Measurements from ENCODE around the gene EPB41L1. TPM values are rescaled to one million over a fixed set of nuclear protein-coding genes. Genes with fewer than 3 reads are reported as not detected.

The EPB41L1 gene
- total and polyA plus RNA-seq, 4 experiments from 2014 or later: 0.17 to 0.30 TPM; not detected in 2

GRCh38 chr20:36149012-36149411 is 5.5 kb upstream of the EPB41L1 start:
- DNase-seq: no peak
- H3K27ac ChIP-seq (ENCODE audit: low read depth, low read length): no peak overlapping the region
- intact Hi-C loops (cut with micrococcal nuclease): no loop called here

GRCh38 chr20:36149469-36149868 is 5.1 kb upstream of the EPB41L1 start:
- H3K9me3 ChIP-seq (ENCODE audit: control insufficient read depth in 1 of 2, low read length in 2 of 2): no peaks in the 10 kb centered on the region
- H3K36me3 ChIP-seq (ENCODE audit: insufficient read depth, low read length): no peaks in the 10 kb centered on the region
- peaks cover 0 to 2% (median 0%) of the 10 kb centered on the region in 8 donors for H3K9me3 Mint-ChIP-seq
- peaks cover 10 to 38% of the 10 kb centered on the region in 2 donors for H3K27me3 Mint-ChIP-seq
- H3K27ac ChIP-seq (ENCODE audit: low read depth, low read length): no peak overlapping the region
- intact Hi-C loops (cut with micrococcal nuclease): no loop called here
- no peak overlapping the region for H3K4me3 Mint-ChIP-seq
- no peaks in the 10 kb centered on the region for H3K27me3 ChIP-seq (ENCODE audit: insufficient read depth, low read length)
- POLR2A ChIA-PET (ENCODE audit: partially characterized antibody): interaction anchor here (0.6 kb wide), 1 partner anchor 53 kb away, joined by 3 read pairs; no protein-coding TSS in a partner anchor
- no peak for DNase-seq
- H3K36me3 Mint-ChIP-seq: no peaks in the 10 kb centered on the region
- CTCF ChIA-PET (ENCODE audit: partially characterized antibody): interaction anchor here (1.1 kb wide), 1 partner anchor 156 kb away, joined by 4 read pairs; no protein-coding TSS in a partner anchor
- H3K4me1 Mint-ChIP-seq: no peaks in the 10 kb centered on the region
- H3K4me3 ChIP-seq (ENCODE audit: low read length in 2 of 2): no peak overlapping the region
- no peaks in the 10 kb centered on the region for H3K4me1 ChIP-seq (ENCODE audit: insufficient read depth, low read length)
- H3K27ac Mint-ChIP-seq: no peak overlapping the region

More at GRCh38 chr20:36149012-36149411, 5.5 kb upstream of the EPB41L1 start:
- H3K36me3 Mint-ChIP-seq: no peaks in the 10 kb centered on the region
- POLR2A ChIA-PET (ENCODE audit: partially characterized antibody): interaction anchor here (0.6 kb wide), 1 partner anchor 53 kb away, joined by 3 read pairs; no protein-coding TSS in a partner anchor
- no peaks in the 10 kb centered on the region for H3K4me1 ChIP-seq (ENCODE audit: insufficient read depth, low read length)
- CTCF ChIA-PET (ENCODE audit: partially characterized antibody): interaction anchor here (0.6 kb wide), 1 partner anchor 1979 kb away, joined by 3 read pairs; no protein-coding TSS in a partner anchor
- no peaks in the 10 kb centered on the region for H3K36me3 ChIP-seq (ENCODE audit: insufficient read depth, low read length)
- no peak overlapping the region for H3K27ac Mint-ChIP-seq
- H3K4me1 Mint-ChIP-seq: no peaks in the 10 kb centered on the region
- peaks cover 0 to 2% (median 0%) of the 10 kb centered on the region in 8 donors for H3K9me3 Mint-ChIP-seq
- peaks cover 11 to 42% of the 10 kb centered on the region in 2 donors for H3K27me3 Mint-ChIP-seq
- no peak overlapping the region for H3K4me3 ChIP-seq (ENCODE audit: low read length in 2 of 2)
- H3K4me3 Mint-ChIP-seq: no peak overlapping the region
- H3K27me3 ChIP-seq (ENCODE audit: insufficient read depth, low read length): no peaks in the 10 kb centered on the region
- no peaks in the 10 kb centered on the region for H3K9me3 ChIP-seq (ENCODE audit: control insufficient read depth in 1 of 2, low read length in 2 of 2)

- H3K9me3 Mint-ChIP-seq: peaks cover 0 to 2% (median 0%) of the 10 kb centered on the region in 8 donors
- peak overlapping the region in 1 of 7 donors; percentile 61 for H3K27ac Mint-ChIP-seq
- H3K4me3 ChIP-seq (ENCODE audit: low read length in 2 of 2): no peak overlapping the region
- peaks cover 0 to 2% (median 0%) of the 10 kb centered on the region in 4 donors for H3K4me1 Mint-ChIP-seq
- H3K9me3 ChIP-seq (ENCODE audit: control insufficient read depth in 1 of 2, low read length in 2 of 2): no peaks in the 10 kb centered on the region
- H3K36me3 ChIP-seq (ENCODE audit: insufficient read depth, low read length): no peaks in the 10 kb centered on the region
- H3K27ac ChIP-seq (ENCODE audit: low read depth, low read length): no peak overlapping the region
- intact Hi-C loops (cut with micrococcal nuclease): no loop called here
- peaks cover 6% of the 10 kb centered on the region for H3K27me3 ChIP-seq (ENCODE audit: insufficient read depth, low read length)
- H3K4me3 Mint-ChIP-seq: no peak overlapping the region
- POLR2A ChIA-PET (ENCODE audit: partially characterized antibody): no interaction called here
- H3K4me1 ChIP-seq (ENCODE audit: insufficient read depth, low read length): peaks cover 6% of the 10 kb centered on the region
- H3K27me3 Mint-ChIP-seq: peaks cover 10 to 36% of the 10 kb centered on the region in 2 donors
- CTCF ChIA-PET (ENCODE audit: partially characterized antibody): interaction anchor here (1.1 kb wide), 1 partner anchor 157 kb away, joined by 4 read pairs; no protein-coding TSS in a partner anchor
- no peak for DNase-seq
- H3K36me3 Mint-ChIP-seq: no peaks in the 10 kb centered on the region
Measured at GRCh38 chr20:36150489-36150846, 4.1 kb upstream of the EPB41L1 start.

GRCh38 chr20:36150847-36151539 is 3.5 kb upstream of the EPB41L1 start:
- H3K36me3 ChIP-seq (ENCODE audit: insufficient read depth, low read length): no peaks in the 10 kb centered on the region
- H3K9me3 ChIP-seq (ENCODE audit: control insufficient read depth in 1 of 2, low read length in 2 of 2): no peaks in the 10 kb centered on the region
- Mint-ChIP-seq H3K36me3 (no peaks in the 10 kb centered on the region), H3K27me3 (peaks cover 10 to 32% of the 10 kb centered on the region in 2 donors), H3K4me3 (no peak overlapping the region), H3K9me3 (peaks cover 0 to 2% (median 0%) of the 10 kb centered on the region in 8 donors), H3K4me1 (peaks cover 0 to 2% (median 0%) of the 10 kb centered on the region in 4 donors), H3K27ac (no peak overlapping the region)
- no peak overlapping the region for H3K27ac ChIP-seq (ENCODE audit: low read depth, low read length)
- peaks cover 6% of the 10 kb centered on the region for H3K4me1 ChIP-seq (ENCODE audit: insufficient read depth, low read length)
- H3K27me3 ChIP-seq (ENCODE audit: insufficient read depth, low read length): peaks cover 11% of the 10 kb centered on the region
- H3K4me3 ChIP-seq (ENCODE audit: low read length in 2 of 2): no peak overlapping the region
- intact Hi-C loops (cut with micrococcal nuclease): no loop called here
- ChIA-PET CTCF (ENCODE audit: partially characterized antibody) (no interaction called here), POLR2A (ENCODE audit: partially characterized antibody) (no interaction called here)
- DNase-seq: no peak

- H3K27ac ChIP-seq (ENCODE audit: low read depth, low read length): no peak overlapping the region
- peaks cover 15% of the 10 kb centered on the region for H3K27me3 ChIP-seq (ENCODE audit: insufficient read depth, low read length)
- no peaks in the 10 kb centered on the region for H3K9me3 Mint-ChIP-seq
- ChIA-PET CTCF (ENCODE audit: partially characterized antibody) (interaction anchor here (1.1 to 1.3 kb wide), 2 partner anchors 14 to 159 kb away, joined by 3 to 4 read pairs; no protein-coding TSS in a partner anchor), POLR2A (ENCODE audit: partially characterized antibody) (no interaction called here)
- no peaks in the 10 kb centered on the region for H3K36me3 ChIP-seq (ENCODE audit: insufficient read depth, low read length)
- intact Hi-C loops (cut with micrococcal nuclease): no loop called here
- H3K4me1 Mint-ChIP-seq: peaks cover 0 to 4% (median 2%) of the 10 kb centered on the region in 4 donors
- peak overlapping the region in 1 of 8 donors; percentile 35 for H3K4me3 Mint-ChIP-seq
- no peak overlapping the region for H3K27ac Mint-ChIP-seq
- H3K9me3 ChIP-seq (ENCODE audit: control insufficient read depth in 1 of 2, low read length in 2 of 2): no peaks in the 10 kb centered on the region
- no peaks in the 10 kb centered on the region for H3K36me3 Mint-ChIP-seq
- peaks cover 15 to 38% of the 10 kb centered on the region in 2 donors for H3K27me3 Mint-ChIP-seq
- H3K4me3 ChIP-seq (ENCODE audit: low read length in 2 of 2): no peak overlapping the region
- no peak for DNase-seq
- H3K4me1 ChIP-seq (ENCODE audit: insufficient read depth, low read length): peaks cover 6% of the 10 kb centered on the region
Measured at GRCh38 chr20:36152261-36152660, 2.3 kb upstream of the EPB41L1 start.

- peaks cover 15 to 36% of the 10 kb centered on the region in 2 donors for H3K27me3 Mint-ChIP-seq
- Histone ChIP-seq H3K27ac (ENCODE audit: low read depth, low read length) (no peak overlapping the region), H3K4me3 (ENCODE audit: low read length in 2 of 2) (no peak overlapping the region), H3K36me3 (ENCODE audit: insufficient read depth, low read length) (no peaks in the 10 kb centered on the region), H3K4me1 (ENCODE audit: insufficient read depth, low read length) (peaks cover 6% of the 10 kb centered on the region), H3K27me3 (ENCODE audit: insufficient read depth, low read length) (peaks cover 15% of the 10 kb centered on the region), H3K9me3 (ENCODE audit: control insufficient read depth in 1 of 2, low read length in 2 of 2) (no peaks in the 10 kb centered on the region)
- H3K27ac Mint-ChIP-seq: no peak overlapping the region
- CTCF ChIA-PET (ENCODE audit: partially characterized antibody): interaction anchor here (1.3 kb wide), 1 partner anchor 15 kb away, joined by 4 read pairs; no protein-coding TSS in a partner anchor
- POLR2A ChIA-PET (ENCODE audit: partially characterized antibody): no interaction called here
- H3K36me3 Mint-ChIP-seq: no peaks in the 10 kb centered on the region
- peaks cover 0 to 4% (median 2%) of the 10 kb centered on the region in 4 donors for H3K4me1 Mint-ChIP-seq
- DNase-seq: no peak
- peak overlapping the region in 7 of 8 donors; percentile 34 to 76 (median 59) for H3K4me3 Mint-ChIP-seq
- H3K9me3 Mint-ChIP-seq: no peaks in the 10 kb centered on the region
- intact Hi-C loops (cut with micrococcal nuclease): no loop called here
Measured at GRCh38 chr20:36153204-36153603, 1.3 kb upstream of the EPB41L1 start.
